Sciatic nerve (tissue), 2 donors: ENCODE data around the gene ENAM. TPM values are rescaled to one million over a fixed set of nuclear protein-coding genes. Genes with fewer than 3 reads are reported as not detected.
"Not testable (repeated sequence)": the region's sequence is repeated elsewhere in the genome, so short reads cannot be mapped to it uniquely, and the experiment has no call there.

ENCODE experiments used
- ATAC-seq: fragments of 200-7000 bp; cut with Tn5 transposase; one replicate; pipeline ENCODE4 v1.9.1; 2020; ENCODE audit warnings: mild to moderate bottlenecking, moderate library complexity
- DNase-seq: peaks from one replicate; pipeline ENCODE4 v3.0.0-alpha.2; 2020; ENCODE audit warnings: low spot score
- intact Hi-C: fragments of 100-400 bp; cut with DNase I; formaldehyde crosslinking; loops from one replicate; pipeline ENCODE4 v1.14.2; 2022
- total RNA-seq: library from RNA; stranded (reverse); fragmentation: NEBNext Ultra II Directional; extraction: Animal tissue kit (Norgen Biotek cat#: 25700); gene quantifications from one replicate; pipeline ENCODE4 v1.2.1, GENCODE V29; 2021
- donor health status: DM: no; HTN: no; CAD: no.
- donor health status: DM: no; HTN: no; CAD: no.

Gene ENAM
- total RNA-seq, 1 donor from 2014 or later, result not detected

DNA sequence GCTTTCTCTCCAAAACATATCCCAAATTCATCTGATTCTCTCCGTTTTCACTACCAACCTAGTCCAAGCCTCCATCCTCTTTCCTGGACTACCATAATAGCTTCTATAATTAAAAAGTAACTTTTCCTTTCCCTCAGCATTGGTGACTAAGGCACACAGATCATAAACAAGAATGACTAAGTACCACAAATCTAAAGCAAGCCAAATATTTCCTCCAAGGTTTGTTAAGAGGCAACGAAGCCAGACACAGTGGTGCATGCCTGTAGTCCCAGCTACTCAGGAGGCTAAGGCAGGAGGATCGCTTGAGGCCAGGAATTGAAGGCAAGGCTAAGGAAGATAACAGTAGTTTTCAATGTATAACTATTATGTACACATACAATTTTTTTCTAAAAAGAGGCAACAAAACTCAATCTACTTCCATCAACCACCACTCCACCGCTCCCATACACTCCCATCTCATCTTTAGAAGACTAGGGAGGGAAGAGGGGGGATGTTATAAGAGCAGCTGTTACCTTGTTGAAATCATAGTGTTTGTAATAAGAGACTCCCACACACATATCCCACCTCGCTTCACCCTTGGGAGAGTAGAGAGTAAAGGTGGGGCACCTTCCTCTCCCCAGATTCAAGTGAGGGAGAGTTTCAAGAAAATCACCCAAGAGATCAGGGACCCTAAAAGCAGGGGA lies 41.9 kb downstream of the ENAM start:
- ATAC-seq (no peak), DNase-seq (no peak)
- intact Hi-C loops, result no loop called here

DNA sequence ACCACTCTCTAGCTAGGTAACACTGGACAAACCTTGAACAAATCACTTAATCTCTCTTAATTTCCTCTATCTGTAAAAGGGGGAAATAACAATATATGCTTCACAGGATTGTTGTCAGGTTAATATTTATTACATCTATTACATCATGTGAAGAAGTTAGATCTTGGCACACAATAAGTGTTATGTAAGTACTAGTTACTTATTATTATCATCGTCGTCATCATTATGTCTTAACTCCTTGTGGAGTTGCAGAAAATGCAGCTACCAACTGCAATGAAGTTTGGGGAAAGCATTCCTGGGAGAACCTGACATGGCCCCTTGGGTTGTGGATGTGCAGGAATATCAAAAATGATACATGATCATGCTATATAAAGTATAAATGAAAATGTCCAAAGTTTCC lies 42.5 kb downstream of the ENAM start:
- ATAC-seq (no peak), DNase-seq (no peak)
- intact Hi-C loops, result no loop called here

DNA sequence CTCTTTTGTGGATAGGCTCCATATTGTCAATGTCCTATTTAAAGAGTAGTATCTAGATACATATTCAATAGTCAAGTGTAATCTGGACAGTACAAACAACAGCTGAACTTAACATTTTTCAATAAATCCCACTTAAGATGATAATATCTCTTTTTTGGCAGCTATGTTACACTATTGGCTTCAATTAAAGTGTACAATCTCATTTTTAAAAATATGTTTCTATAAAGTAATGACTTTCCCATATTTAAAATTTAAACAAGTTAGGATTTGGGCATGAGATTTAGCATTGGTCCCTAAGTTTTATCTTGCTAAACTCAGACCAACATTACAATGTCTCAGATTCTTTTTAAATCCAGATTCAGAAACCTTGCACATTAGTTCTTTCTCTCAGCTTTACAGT lies 45.6 kb downstream of the ENAM start:
- ATAC-seq (no peak), DNase-seq (no peak)
- intact Hi-C loops, result no loop called here

DNA sequence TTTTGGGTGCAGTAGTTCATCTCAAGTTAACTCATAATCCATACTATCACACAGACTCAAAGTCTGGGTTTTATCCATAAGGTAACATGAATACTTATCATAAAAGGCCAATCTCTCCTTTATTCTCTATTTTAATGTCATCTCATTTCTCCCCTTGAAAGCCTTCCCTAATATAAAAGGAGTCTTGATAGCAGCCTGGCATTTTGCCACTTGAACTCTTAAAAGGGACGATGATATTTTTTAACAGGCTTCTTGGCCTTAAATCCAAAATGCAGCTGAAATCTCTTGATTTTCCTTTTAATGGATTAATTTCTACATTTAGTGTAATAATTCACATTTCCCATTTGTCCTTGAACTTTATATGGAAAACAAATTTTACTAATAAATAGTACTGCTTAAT lies 46.2 kb downstream of the ENAM start:
- ATAC-seq (no peak), DNase-seq (no peak)
- intact Hi-C loops, result no loop called here

DNA sequence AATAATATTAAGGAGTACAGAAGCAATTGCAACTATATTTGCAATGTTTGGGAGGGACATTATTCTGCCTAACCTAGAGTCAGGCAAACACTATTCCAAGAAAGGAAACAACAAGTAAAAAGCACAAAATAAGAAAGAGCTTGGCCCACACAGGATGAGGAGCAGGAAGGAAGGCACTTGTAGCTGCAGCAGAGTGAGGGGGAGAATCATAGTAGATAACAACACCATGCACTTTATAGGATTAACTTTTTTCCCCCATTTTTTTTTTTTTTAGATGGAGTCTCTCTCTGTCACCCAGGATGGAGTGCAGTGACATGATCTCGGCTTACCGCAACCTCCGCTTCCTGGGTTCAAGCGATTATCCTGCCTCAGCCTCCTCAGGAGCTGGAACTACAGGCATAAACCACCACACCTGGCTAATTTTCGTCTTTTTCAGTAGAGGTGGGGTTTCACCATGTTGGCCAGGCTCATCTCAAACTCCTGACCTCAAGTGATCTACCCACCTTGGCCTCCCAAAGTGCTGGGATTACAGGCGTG lies 48.1 kb downstream of the ENAM start:
- intact Hi-C loops, result no loop called here
- no peak for DNase-seq
- ATAC-seq, result no peak

DNA sequence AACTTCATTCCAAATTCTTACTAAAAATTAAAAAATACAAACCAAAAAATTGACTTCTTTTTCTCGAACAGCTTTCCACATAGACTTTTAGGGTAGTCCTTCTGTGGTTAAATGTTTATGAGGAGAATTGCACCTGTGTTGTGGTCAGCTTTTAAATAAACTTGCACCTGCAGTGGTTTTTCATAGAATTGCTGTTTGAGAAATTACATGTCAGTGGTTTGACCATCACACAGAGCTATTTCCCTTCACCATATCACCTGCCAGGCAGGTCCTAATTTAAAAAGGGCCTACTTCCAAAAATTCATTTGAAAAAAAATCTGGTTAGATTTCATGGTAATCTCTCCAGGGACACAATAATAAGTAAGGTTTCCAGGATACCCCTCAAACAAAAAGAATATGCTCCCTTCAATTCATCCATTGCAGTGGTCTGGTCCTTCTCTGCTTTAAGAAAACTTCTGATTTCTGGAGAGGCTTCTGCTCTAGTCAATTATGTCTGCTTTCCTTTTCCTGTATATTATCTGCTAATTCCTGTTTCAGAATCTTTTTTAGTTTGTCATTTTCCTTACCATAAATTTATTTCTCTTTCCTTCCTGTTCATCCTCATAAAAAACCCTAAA lies 49.9 kb downstream of the ENAM start:
- DNase-seq, result no peak
- ATAC-seq, result no peak
- intact Hi-C loops, result no loop called here

DNA sequence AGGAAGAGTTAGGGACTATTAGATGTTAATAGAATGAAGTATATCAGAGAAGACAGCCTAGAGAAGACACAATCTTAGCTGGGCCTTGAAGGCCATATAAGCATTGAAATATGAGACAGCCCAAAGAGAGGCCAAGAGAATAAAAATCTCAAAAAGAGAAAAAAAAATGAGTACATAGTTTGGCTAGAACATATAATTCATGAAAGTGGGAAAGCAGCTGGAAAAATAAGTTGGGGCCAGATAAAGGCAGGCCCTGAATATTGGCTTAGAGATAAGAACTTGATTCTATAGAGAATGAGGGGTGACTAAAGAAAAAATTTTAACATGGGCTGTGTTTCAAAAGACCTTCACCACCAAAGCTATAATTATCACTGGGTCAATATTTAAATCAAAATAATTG lies 52.4 kb downstream of the ENAM start:
- DNase-seq (no peak), ATAC-seq (no peak)
- intact Hi-C loops, result no loop called here

DNA sequence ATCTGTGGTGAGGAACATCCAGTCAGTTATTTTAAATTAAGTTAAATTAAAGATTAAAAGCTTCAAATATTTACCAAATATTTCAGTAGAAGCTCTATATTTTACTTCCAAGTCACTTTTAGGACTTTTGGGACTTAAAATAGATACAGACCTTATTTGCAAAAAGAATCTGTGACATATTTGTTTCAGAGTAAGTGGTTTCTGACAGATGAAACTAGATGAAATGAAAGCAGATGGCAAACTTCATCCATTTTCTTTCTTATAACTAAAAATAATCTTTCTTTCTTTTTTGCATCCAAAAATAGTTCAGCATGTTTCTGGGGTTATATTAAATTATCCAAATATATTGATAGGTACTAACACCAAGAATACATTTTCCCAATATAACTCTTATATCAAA lies 53.2 kb downstream of the ENAM start:
- DNase-seq, result no peak
- ATAC-seq, result no peak
- intact Hi-C loops, result no loop called here

DNA sequence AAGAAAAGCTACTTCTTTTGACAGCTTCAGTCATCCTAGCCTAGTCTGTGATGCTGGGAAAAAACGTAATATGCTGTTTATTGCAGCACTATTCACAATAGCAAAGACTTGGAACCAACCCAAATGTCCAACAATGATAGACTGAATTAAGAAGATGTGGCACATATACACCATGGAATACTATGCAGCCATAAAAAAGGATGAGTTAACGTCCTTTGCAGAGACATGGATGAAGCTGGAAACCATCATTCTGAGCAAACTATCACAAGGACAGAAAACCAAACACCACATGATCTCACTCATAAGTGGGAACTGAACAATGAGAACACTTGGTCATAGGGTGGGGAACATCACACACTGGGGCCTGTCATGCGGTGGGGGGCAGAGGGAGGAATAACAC lies 53.6 kb downstream of the ENAM start:
- DNase-seq, intact Hi-C loops, ATAC-seq: not testable (repeated sequence)

DNA sequence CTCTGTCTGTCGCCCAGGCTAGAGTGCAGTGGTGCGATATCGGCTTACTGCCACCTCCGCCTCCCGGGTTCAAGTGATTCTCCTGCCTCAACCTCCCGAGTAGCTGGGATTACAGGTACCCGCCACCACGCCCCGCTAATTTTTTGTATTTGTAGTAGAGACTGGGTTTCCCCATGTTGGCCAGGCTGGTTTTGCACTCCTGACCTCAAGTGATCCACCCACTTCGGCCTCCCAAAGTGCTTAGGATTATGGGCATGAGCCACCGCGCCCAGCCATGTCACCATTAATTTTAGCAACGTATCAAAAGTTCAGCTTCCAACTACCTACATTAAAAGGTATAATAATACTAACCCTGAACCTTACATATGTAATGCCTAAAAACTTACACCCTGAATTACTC lies 58.8 kb downstream of the ENAM start:
- intact Hi-C loops, result no loop called here
- peak; percentile 56 for DNase-seq
- no peak for ATAC-seq

DNA sequence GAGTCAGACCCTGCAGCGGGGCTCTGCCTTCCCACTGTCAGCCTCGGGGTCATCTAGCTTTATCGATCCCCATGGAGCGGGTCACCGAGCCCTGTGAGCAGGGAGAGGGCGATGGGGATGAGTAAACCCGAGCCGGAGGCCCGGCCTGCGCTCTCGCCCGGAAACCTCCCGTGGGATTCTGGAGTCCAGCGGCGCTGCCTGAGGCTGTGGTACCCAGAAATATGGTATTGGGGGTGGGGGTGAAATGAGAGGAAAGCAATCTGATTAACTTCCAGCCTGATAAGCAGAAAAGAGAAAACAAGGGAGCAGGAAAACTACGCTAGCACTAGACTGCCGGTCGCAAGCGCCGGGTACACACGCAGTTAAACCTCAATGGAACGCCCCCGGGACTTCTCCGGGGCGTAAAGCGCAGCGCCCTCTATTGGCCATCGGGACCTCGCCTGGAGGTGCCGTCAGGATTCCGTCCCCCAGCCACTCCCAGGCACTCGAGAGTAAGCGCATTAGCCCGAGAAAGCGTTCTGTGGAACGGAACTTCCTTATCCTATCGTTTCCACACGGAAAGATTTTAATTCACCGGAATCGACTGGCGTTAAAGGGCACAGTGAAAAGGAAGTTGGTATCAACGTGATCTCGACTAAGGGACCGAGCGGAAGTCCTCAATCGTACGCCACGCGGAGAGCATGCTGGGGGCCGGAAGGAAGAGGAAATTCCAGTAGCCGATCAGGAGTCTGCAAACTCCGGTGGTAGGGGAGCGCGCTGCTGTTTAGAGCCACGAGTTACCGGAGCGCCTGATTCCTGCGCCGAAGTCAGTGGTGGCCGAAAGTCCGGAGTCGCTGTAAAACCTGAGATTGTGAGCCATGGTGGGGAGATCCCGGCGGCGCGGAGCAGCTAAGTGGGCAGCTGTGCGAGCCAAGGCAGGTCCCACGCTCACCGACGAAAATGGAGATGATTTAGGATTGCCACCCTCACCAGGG lies 59.6 kb downstream of the ENAM start, which contains the start of gene UTP3:
UTP3 (plus strand) TSS at position 712 of the 974 bp plus-strand sequence; CDS start at position 858, 146 bp downstream.
- DNase-seq (peak; percentile 98), ATAC-seq (peak; percentile 98)
- intact Hi-C loops, result no loop called here

DNA sequence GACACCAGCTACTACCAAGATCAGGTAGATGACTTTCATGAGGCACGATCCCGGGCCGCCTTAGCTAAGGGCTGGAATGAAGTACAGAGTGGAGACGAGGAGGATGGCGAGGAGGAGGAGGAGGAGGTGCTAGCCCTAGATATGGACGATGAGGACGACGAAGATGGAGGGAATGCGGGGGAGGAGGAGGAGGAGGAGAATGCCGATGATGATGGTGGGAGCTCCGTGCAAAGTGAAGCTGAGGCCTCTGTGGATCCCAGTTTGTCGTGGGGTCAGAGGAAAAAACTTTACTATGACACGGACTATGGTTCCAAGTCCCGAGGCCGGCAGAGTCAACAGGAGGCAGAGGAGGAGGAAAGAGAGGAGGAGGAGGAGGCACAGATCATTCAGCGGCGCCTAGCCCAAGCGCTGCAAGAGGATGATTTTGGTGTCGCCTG lies 60.3 kb downstream of the ENAM start:
- ATAC-seq, result peak; percentile 2
- intact Hi-C loops, result no loop called here
- no peak for DNase-seq

DNA sequence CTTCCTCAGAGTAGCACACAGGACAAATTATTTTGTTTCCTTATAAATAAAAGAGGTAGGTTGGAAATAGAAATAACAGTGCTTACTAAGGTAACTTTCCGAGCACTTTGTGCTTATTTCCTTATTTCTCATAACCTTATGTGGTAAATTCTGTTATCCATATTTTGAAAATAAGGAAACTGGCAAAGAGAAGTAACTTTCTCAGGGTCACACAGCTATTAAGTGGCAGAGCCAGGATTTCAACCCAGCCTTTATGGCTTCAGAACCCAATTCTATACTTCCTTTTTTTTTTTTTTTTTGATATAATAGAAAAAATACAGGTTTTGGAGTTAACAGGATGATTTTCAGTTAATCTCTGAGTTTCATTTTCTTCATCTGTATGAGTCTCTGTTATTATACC lies 63.1 kb downstream of the ENAM start:
- ATAC-seq, result no peak
- intact Hi-C loops, result no loop called here
- no peak for DNase-seq

DNA sequence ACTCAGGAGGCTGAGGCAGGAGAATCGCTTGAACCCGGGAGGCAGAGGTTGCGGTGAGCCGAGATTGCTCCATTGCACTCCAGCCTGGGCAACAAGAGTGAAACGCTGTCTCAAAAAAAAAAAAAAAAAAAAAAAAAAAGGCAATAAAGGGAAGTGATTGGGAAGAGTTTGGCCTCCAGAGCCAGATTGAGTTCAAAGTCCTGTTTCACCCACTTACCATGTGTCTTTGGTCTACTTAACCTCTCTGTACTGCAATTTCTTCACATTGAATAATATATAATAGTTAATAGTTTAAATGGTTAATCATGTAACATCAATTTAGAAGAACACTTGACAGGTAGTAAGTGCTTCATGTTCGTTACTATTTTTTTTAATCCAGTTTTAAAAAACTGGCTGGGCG lies 66.1 kb downstream of the ENAM start:
- intact Hi-C loops, result not testable (repeated sequence)

More for the DNA sequence above, 66.1 kb downstream of the ENAM start:
- ATAC-seq, DNase-seq: not testable (repeated sequence)

Other genes starting within 250 kb of the ENAM start
- gene SMR3B, start 245.6 kb upstream of the ENAM start, total RNA-seq, result not detected
- not detected for gene OPRPN, start 230.8 kb upstream of the ENAM start, total RNA-seq
- not detected for gene MUC7, start 156.5 kb upstream of the ENAM start, total RNA-seq
- gene AMTN, start 110.2 kb upstream of the ENAM start, total RNA-seq, result not detected
- gene AMBN, start 36.5 kb upstream of the ENAM start, total RNA-seq, result not detected
- 13.3 TPM for gene JCHAIN, start 37.8 kb downstream of the ENAM start, total RNA-seq
- gene UTP3, start 59.8 kb downstream of the ENAM start, total RNA-seq, result 21.5 TPM
- 109 TPM for gene RUFY3, start 93.2 kb downstream of the ENAM start, total RNA-seq
- 38.9 TPM for gene GRSF1, start 211.1 kb downstream of the ENAM start, total RNA-seq